K562 (cell line): ENCODE results near the gene CCDC136. TPM values are rescaled to one million over a fixed set of nuclear protein-coding genes. Genes with fewer than 3 reads are reported as not detected.

ENCODE experiments used
- BACH1 ChIP-seq: fragments of 200-800 bp; sonication (Bioruptor generic); IDR thresholded peaks from 2 replicates; pipeline ENCODE4 v1.6.1; 2016; ENCODE audit warnings: missing genetic modification characterization, missing compliant biosample characterization
- ESRRA ChIP-seq: fragments of 450-650 bp; IDR thresholded peaks from 2 replicates; pipeline ENCODE4 v1.6.1; 2014; ENCODE audit warnings: low read depth, mild to moderate bottlenecking, moderate library complexity, borderline replicate concordance
- GATA2 ChIP-seq: sonication (generic); formaldehyde crosslinking; IDR thresholded peaks from 2 replicates; pipeline ENCODE4 v1.4.0; 2020; ENCODE audit warnings: mild to moderate bottlenecking, missing genetic modification reagents
- HDAC8 ChIP-seq: fragments of 450-650 bp; IDR thresholded peaks from 2 replicates; pipeline ENCODE4 v1.6.1; 2016; ENCODE audit warnings: mild to moderate bottlenecking, missing genetic modification characterization, moderate library complexity, missing compliant biosample characterization
- KAT7 ChIP-seq: sonication (generic); formaldehyde crosslinking; IDR thresholded peaks from 2 replicates; pipeline ENCODE4 v1.8.0; 2022; ENCODE audit warnings: missing genetic modification reagents, mild to moderate bottlenecking, borderline replicate concordance
- NR2C2 ChIP-seq, 2 experiments: fragments of 200-800 bp in 1 of 2; sonication (Bioruptor generic) in 1 of 2; sonication (generic) in 1 of 2; formaldehyde crosslinking in 1 of 2; IDR thresholded peaks; 2 replicates each; pipeline versions ENCODE4 v1.6.1 to v1.8.0; 2016 to 2022; ENCODE audit warnings: mild to moderate bottlenecking in 1 of 2, missing compliant biosample characterization in 1 of 2, missing genetic modification characterization in 1 of 2, missing genetic modification reagents in 1 of 2
- RAD51 ChIP-seq: fragments of 450-650 bp; IDR thresholded peaks from 2 replicates; pipeline ENCODE4 v1.7.1; 2016; ENCODE audit warnings: low read depth, mild to moderate bottlenecking, borderline replicate concordance
- SIN3B ChIP-seq: fragments of 450-650 bp; IDR thresholded peaks from 2 replicates; pipeline ENCODE4 v1.6.1; 2017; ENCODE audit warnings: low read depth, mild to moderate bottlenecking, moderate library complexity
- SMAD4 ChIP-seq: fragments of 250-450 bp; sonication (Bioruptor Pico); conservative IDR thresholded peaks from 2 replicates; pipeline ENCODE4 v1.8.0; 2021; ENCODE audit warnings: inconsistent platforms, mild to moderate bottlenecking, moderate library complexity
- SREBF2 ChIP-seq: sonication (generic); formaldehyde crosslinking; IDR thresholded peaks from 2 replicates; pipeline ENCODE4 v1.4.0; 2020; ENCODE audit warnings: mild to moderate bottlenecking, missing genetic modification reagents
- TRIM24 ChIP-seq, 2 experiments: fragments of 450-650 bp; IDR thresholded peaks; 2 replicates each; pipeline ENCODE4 v1.6.1; 2016
- ZEB2 ChIP-seq: fragments of 450-650 bp; IDR thresholded peaks from 2 replicates; pipeline ENCODE4 v1.6.1; 2016
- ZNF586 ChIP-seq: fragments of 450-650 bp; formaldehyde crosslinking; conservative IDR thresholded peaks from 2 replicates; pipeline ENCODE4 v1.4.0; 2020; ENCODE audit warnings: mild to moderate bottlenecking, moderate library complexity
- polyA plus RNA-seq, 8 experiments: library from polyadenylated mRNA; depleted of rRNA in 4 of 8; stranded (reverse) in 5 of 8; unstranded in 3 of 8; fragments of >200 nt; fragmentation: Nextera tagmentation in 2 of 8; fragmentation: Illumina TruSeq in 1 of 8; extraction: Ambion mirVana in 2 of 8; extraction: Trizol in 1 of 8; gene quantifications; 2 replicates each; pipeline versions ENCODE4 v1.2.1 to v1.2.3, GENCODE V29; 2011 to 2014; ENCODE audit warnings: inconsistent platforms in 1 of 8, missing spikeins in 1 of 8
- total RNA-seq, 7 experiments: library from RNA; depleted of rRNA in 6 of 7; stranded (reverse); fragments of >200 nt in 6 of 7; fragmentation: Illumina TruSeq in 2 of 7; extraction: Trizol in 2 of 7; gene quantifications; 2 replicates each; pipeline versions ENCODE4 v1.2.1 to v1.2.3, GENCODE V29; 2011 to 2021; ENCODE audit warnings: low replicate concordance in 1 of 7
- TF ChIP-seq, protein P1 (sequence below): sonication (generic); formaldehyde crosslinking; IDR thresholded peaks from 2 replicates; pipeline ENCODE4 v1.8.0; 2022; ENCODE audit warnings: missing genetic modification reagents, mild to moderate bottlenecking, moderate library complexity, borderline replicate concordance
- TF ChIP-seq, protein P2 (sequence below), 2 experiments: fragments of 150-350 bp in 1 of 2; IDR thresholded peaks; 2 replicates each; pipeline ENCODE4 v1.6.1; 2012 to 2016; ENCODE audit warnings: low read depth in 2 of 2, low read length in 2 of 2, mild to moderate bottlenecking in 1 of 2, moderate library complexity in 1 of 2
- TF ChIP-seq, protein P3 (sequence below): sonication (generic); formaldehyde crosslinking; IDR thresholded peaks from 2 replicates; pipeline ENCODE4 v1.8.0; 2023; ENCODE audit warnings: mild to moderate bottlenecking, missing genetic modification reagents
- TF ChIP-seq, protein P4 (sequence below): fragments of 450-650 bp; IDR thresholded peaks from 2 replicates; pipeline ENCODE4 v1.6.1; 2016

CCDC136 gene
- total and polyA plus RNA-seq, 9 of the 15 experiments (the other 6 are each of a cell fraction or from before 2014, with no cell fraction given) = 2.4 to 40.8 (median 26.5) TPM

DNA sequence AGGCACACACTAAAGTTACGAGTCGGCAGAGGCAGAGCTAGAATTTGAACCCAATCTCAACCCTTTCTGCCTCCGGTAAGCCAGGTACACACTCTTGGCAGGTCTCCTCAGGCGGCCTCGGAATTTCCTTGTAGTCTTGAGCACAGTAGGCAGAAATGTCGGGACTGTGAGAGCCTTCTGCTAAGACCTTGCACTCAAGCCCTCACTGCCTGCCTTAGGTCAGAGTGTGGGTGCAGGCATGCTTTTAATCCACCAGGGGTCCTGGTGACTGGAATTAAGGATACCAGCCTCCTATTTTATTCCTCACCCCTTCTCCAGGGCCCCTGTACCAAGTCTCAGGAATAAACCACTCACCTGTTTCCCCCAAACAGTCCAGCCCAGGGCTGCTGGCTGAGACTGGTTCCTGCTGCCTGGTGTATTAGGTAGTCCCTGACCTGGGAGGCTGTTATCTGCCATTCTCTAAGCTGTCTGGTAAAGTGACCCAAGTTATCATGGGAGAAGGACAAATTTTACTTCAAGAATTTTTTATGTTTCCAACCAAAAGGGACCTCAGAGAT is 71.7 kb downstream of the CCDC136 start (continued):
- 0 out of 4 replicates have a peak, but pooled peaks of 1 of the 2 experiments have one; percentile 10 for TF ChIP-seq TRIM24 (IDR thresholded peaks at IDR 0.05)
- 0 out of 2 replicates have a peak, but pooled peaks have one; percentile 32 for TF ChIP-seq NR2C2 (CRISPR knock-in tag; IDR thresholded peaks at IDR 0.05)
- peak; percentile 14 for TF ChIP-seq NR2C2 (tag; IDR thresholded peaks at IDR 0.05)
- no peak for TF ChIP-seq RAD51
- peak; percentile 30; the same call in 1 of the 2 replicates for TF ChIP-seq ZEB2
- TF ChIP-seq, protein P1, sequence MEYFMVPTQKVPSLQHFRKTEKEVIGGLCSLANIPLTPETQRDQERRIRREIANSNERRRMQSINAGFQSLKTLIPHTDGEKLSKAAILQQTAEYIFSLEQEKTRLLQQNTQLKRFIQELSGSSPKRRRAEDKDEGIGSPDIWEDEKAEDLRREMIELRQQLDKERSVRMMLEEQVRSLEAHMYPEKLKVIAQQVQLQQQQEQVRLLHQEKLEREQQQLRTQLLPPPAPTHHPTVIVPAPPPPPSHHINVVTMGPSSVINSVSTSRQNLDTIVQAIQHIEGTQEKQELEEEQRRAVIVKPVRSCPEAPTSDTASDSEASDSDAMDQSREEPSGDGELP = 0 out of 2 replicates have a peak, but pooled peaks have one; percentile 33
- 0 out of 2 replicates have a peak, but pooled peaks have one; percentile 14 for TF ChIP-seq HDAC8 (tag)
- TF ChIP-seq SMAD4 (CRISPR knock-in tag) = no peak
- TF ChIP-seq, protein P2, sequence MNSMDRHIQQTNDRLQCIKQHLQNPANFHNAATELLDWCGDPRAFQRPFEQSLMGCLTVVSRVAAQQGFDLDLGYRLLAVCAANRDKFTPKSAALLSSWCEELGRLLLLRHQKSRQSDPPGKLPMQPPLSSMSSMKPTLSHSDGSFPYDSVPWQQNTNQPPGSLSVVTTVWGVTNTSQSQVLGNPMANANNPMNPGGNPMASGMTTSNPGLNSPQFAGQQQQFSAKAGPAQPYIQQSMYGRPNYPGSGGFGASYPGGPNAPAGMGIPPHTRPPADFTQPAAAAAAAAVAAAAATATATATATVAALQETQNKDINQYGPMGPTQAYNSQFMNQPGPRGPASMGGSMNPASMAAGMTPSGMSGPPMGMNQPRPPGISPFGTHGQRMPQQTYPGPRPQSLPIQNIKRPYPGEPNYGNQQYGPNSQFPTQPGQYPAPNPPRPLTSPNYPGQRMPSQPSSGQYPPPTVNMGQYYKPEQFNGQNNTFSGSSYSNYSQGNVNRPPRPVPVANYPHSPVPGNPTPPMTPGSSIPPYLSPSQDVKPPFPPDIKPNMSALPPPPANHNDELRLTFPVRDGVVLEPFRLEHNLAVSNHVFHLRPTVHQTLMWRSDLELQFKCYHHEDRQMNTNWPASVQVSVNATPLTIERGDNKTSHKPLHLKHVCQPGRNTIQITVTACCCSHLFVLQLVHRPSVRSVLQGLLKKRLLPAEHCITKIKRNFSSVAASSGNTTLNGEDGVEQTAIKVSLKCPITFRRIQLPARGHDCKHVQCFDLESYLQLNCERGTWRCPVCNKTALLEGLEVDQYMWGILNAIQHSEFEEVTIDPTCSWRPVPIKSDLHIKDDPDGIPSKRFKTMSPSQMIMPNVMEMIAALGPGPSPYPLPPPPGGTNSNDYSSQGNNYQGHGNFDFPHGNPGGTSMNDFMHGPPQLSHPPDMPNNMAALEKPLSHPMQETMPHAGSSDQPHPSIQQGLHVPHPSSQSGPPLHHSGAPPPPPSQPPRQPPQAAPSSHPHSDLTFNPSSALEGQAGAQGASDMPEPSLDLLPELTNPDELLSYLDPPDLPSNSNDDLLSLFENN (IDR thresholded peaks at IDR 0.05; ENCODE audit: low read depth in 2 of 2, low read length in 2 of 2) = peak in 1 of 2 experiments; percentile 47; a peak in 1 of 4 replicates
- TF ChIP-seq, protein P3, sequence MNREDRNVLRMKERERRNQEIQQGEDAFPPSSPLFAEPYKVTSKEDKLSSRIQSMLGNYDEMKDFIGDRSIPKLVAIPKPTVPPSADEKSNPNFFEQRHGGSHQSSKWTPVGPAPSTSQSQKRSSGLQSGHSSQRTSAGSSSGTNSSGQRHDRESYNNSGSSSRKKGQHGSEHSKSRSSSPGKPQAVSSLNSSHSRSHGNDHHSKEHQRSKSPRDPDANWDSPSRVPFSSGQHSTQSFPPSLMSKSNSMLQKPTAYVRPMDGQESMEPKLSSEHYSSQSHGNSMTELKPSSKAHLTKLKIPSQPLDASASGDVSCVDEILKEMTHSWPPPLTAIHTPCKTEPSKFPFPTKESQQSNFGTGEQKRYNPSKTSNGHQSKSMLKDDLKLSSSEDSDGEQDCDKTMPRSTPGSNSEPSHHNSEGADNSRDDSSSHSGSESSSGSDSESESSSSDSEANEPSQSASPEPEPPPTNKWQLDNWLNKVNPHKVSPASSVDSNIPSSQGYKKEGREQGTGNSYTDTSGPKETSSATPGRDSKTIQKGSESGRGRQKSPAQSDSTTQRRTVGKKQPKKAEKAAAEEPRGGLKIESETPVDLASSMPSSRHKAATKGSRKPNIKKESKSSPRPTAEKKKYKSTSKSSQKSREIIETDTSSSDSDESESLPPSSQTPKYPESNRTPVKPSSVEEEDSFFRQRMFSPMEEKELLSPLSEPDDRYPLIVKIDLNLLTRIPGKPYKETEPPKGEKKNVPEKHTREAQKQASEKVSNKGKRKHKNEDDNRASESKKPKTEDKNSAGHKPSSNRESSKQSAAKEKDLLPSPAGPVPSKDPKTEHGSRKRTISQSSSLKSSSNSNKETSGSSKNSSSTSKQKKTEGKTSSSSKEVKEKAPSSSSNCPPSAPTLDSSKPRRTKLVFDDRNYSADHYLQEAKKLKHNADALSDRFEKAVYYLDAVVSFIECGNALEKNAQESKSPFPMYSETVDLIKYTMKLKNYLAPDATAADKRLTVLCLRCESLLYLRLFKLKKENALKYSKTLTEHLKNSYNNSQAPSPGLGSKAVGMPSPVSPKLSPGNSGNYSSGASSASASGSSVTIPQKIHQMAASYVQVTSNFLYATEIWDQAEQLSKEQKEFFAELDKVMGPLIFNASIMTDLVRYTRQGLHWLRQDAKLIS (CRISPR knock-in tag) = peak; percentile 92; the same call in 1 of the 2 replicates
- 0 out of 2 replicates have a peak, but pooled peaks have one; percentile 27 for TF ChIP-seq SIN3B
- no peak for TF ChIP-seq SREBF2 (CRISPR knock-in tag)
- TF ChIP-seq, protein P4, sequence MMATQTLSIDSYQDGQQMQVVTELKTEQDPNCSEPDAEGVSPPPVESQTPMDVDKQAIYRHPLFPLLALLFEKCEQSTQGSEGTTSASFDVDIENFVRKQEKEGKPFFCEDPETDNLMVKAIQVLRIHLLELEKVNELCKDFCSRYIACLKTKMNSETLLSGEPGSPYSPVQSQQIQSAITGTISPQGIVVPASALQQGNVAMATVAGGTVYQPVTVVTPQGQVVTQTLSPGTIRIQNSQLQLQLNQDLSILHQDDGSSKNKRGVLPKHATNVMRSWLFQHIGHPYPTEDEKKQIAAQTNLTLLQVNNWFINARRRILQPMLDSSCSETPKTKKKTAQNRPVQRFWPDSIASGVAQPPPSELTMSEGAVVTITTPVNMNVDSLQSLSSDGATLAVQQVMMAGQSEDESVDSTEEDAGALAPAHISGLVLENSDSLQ = peak; percentile 60
- TF ChIP-seq BACH1 (tag) = no peak
- TF ChIP-seq ZNF586 (CRISPR knock-in tag) = no peak
- TF ChIP-seq ESRRA = 0 out of 2 replicates have a peak, but pooled peaks have one; percentile 17
- peak; percentile 88 for TF ChIP-seq KAT7 (CRISPR knock-in tag)
- TF ChIP-seq GATA2 (CRISPR knock-in tag) = peak; percentile 80; the same call in 1 of the 2 replicates
